Adrenal gland (tissue), 5 donors: Measurements from ENCODE around the gene EXOC6B.

Source experiments
- CTCF ChIP-seq, 6 experiments: fragments of 450-650 bp in 4 of 6; fragments of 200-600 bp in 2 of 6; sonication (generic) in 1 of 6; IDR thresholded peaks; 1 replicate in 5 of 6; 2 replicates in 1 of 6; pipeline versions ENCODE4 v1.5.1 to v1.8.0; 2016 to 2021; ENCODE audit warnings: antibody characterized with exemption in 6 of 6, mild to moderate bottlenecking in 2 of 6, moderate library complexity in 1 of 6
- POLR2A ChIP-seq, 2 donors: fragments of 450-650 bp; IDR thresholded peaks; one replicate each; pipeline ENCODE4 v1.6.1; 2017; ENCODE audit warnings: antibody characterized with exemption in 2 of 2, mild to moderate bottlenecking in 2 of 2, moderate library complexity in 1 of 2
- donor health status: DM: no; HTN: no; CAD: no.

DNA sequence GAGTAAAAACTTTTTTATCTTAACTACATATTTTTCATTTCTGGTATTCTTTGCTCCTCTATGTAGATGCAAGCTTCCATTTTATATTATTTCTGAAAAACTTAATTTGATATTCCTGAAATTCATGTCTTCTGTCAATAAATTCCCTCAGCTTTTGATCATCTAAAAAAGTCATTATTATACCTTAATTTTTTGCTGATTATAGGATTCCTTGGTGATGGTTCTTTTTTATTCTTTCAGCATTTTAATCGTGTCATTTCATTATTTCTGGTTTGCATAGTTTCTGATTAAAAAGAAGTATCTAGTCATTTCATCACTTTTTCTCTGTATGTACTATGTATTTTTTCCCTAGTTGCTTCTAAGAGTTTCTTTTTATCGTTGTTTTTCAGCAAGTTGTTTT, 436.4 kb downstream of the EXOC6B start:
- no peak for TF ChIP-seq CTCF (IDR thresholded peaks at IDR 0.05)
- TF ChIP-seq POLR2A (IDR thresholded peaks at IDR 0.05), result no peak
